CD4-positive, alpha-beta T cell (primary cell): ENCODE results near the gene ZCWPW1. TPM values are rescaled to one million over a fixed set of nuclear protein-coding genes. Genes with fewer than 3 reads are reported as not detected.
"Not testable (repeated sequence)": the region's sequence is repeated elsewhere in the genome, so short reads cannot be mapped to it uniquely, and the experiment has no call there.

ENCODE experiments used
- ATAC-seq: fragments of 200-7000 bp; cut with Tn5 transposase; one replicate; pipeline ENCODE4 v1.10.0; 2022; ENCODE audit warnings: mild to moderate bottlenecking; ENCODE audit not compliant: poor library complexity
- CTCF ChIA-PET: fragments of 350-600 bp; sonication (Branson Sonifier 250); formaldehyde crosslinking; loops from one replicate; lab custom pipeline; 2021; ENCODE audit warnings: antibody characterized with exemption, inconsistent platforms; lab: Charles Lee
- POLR2A ChIA-PET: fragments of 350-600 bp; sonication (Branson Sonifier 250); formaldehyde crosslinking; loops from one replicate; lab custom pipeline; 2021; ENCODE audit warnings: antibody characterized with exemption, inconsistent platforms; lab: Charles Lee
- DNase-seq, 14 experiments: peaks; one replicate each; pipeline ENCODE4 v3.0.0-alpha.2; 2013 to 2020; ENCODE audit warnings: mixed read lengths in 2 of 14
- H3K27ac ChIP-seq, 2 donors: one replicate each; pipeline versions ENCODE4 v1.5.1 to v1.7.0; 2013; ENCODE audit warnings: low read length in 2 of 2, low read depth in 1 of 2, mild to moderate bottlenecking in 1 of 2
- H3K27me3 ChIP-seq, 2 experiments: 1 replicate in 1 of 2; 2 replicates in 1 of 2; pipeline versions ENCODE4 v1.6.1 to v1.7.0; 2013; ENCODE audit warnings: low read length in 2 of 2, control low read depth in 1 of 2, mild to moderate bottlenecking in 1 of 2, moderate library complexity in 1 of 2; ENCODE audit not compliant: insufficient read depth in 2 of 2, control insufficient read depth in 1 of 2
- H3K36me3 ChIP-seq: one replicate; pipeline ENCODE4 v1.6.1; 2013; ENCODE audit warnings: low read length, control low read depth; ENCODE audit not compliant: insufficient read depth
- H3K4me1 ChIP-seq: one replicate; pipeline ENCODE4 v1.6.1; 2013; ENCODE audit warnings: low read length, control low read depth; ENCODE audit not compliant: insufficient read depth
- H3K4me3 ChIP-seq: one replicate; pipeline ENCODE4 v1.5.1; 2013; ENCODE audit warnings: mild to moderate bottlenecking, low read length, moderate library complexity
- H3K9me3 ChIP-seq, 2 experiments: 1 replicate in 1 of 2; 2 replicates in 1 of 2; pipeline versions ENCODE4 v1.6.1 to v1.7.0; 2013; ENCODE audit warnings: low read length in 2 of 2, mild to moderate bottlenecking in 2 of 2, control low read depth in 1 of 2, moderate library complexity in 1 of 2; ENCODE audit not compliant: control insufficient read depth in 1 of 2, insufficient read depth in 1 of 2
- H3K27ac Mint-ChIP-seq: one replicate; pipeline ENCODE4 v1.8.0; 2020; ENCODE audit warnings: mixed read lengths
- H3K27me3 Mint-ChIP-seq: one replicate; pipeline ENCODE4 v1.8.0; 2021; ENCODE audit warnings: mixed read lengths
- H3K36me3 Mint-ChIP-seq: one replicate; pipeline ENCODE4 v1.8.0; 2021; ENCODE audit warnings: low read depth, mixed read lengths
- H3K4me1 Mint-ChIP-seq: one replicate; pipeline ENCODE4 v1.8.0; 2021; ENCODE audit warnings: low read depth, mixed read lengths
- H3K4me3 Mint-ChIP-seq: one replicate; pipeline ENCODE4 v1.8.0; 2020; ENCODE audit warnings: mild to moderate bottlenecking, mixed read lengths
- H3K9me3 Mint-ChIP-seq: one replicate; pipeline ENCODE4 v1.8.0; 2020; ENCODE audit warnings: mixed read lengths
- intact Hi-C, 2 experiments: fragments of 100-400 bp; cut with DNase I in 1 of 2; cut with micrococcal nuclease in 1 of 2; formaldehyde crosslinking; loops; one replicate each; pipeline versions ENCODE4 v1.15.1 to v1.9.0; 2023 to 2025; cut with DNase I, micrococcal nuclease
- total RNA-seq, 174 experiments: library from RNA in 2 of 174; stranded (reverse) in 2 of 174; gene quantifications; one replicate each; pipeline ENCODE4 v1.2.3 and lab custom pipeline; 2021 to 2026
- TF ChIP-seq, protein P1 (sequence below): fragments of 200-600 bp; IDR thresholded peaks from one replicate; pipeline ENCODE4 v1.8.0; 2022; ENCODE audit warnings: antibody characterized with exemption, mild to moderate bottlenecking

Gene ZCWPW1
- total RNA-seq, 2 experiments from 2014 or later: 4.4 to 6.5 TPM

DNA sequence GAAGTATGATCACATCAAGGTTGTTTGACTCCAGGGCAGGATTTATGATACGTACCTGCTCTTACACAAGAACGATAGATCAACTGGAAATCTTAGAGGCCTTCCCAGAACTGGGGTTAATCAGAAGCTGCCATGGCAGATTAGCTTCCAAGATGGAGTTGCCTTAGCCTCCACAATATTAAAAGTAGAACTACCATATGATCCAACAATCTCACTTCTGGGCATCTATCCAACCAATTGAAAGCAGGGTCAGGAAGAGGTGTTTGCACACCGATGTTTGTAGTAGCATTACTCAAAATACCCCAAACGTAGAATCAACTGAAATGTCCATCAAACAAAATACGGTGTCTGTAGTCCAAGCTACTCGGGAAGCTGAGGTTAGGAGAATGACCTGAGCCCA is 64.0 kb downstream of the ZCWPW1 start:
- Mint-ChIP-seq H3K9me3 (no peaks in the 10 kb centered on the region), H3K36me3 (peaks cover 62% of the 10 kb centered on the region), H3K4me1 (peaks cover 17% of the 10 kb centered on the region), H3K27me3 (no peaks in the 10 kb centered on the region), H3K4me3 (no peak overlapping the region), H3K27ac (peak overlapping the region; percentile 47)
- H3K9me3 ChIP-seq: no peaks in the 10 kb centered on the region
- no peak overlapping the region for H3K4me3 ChIP-seq
- no peaks in the 10 kb centered on the region for H3K27me3 ChIP-seq
- H3K36me3 ChIP-seq: peaks cover 25% of the 10 kb centered on the region
- TF ChIP-seq, protein P1, sequence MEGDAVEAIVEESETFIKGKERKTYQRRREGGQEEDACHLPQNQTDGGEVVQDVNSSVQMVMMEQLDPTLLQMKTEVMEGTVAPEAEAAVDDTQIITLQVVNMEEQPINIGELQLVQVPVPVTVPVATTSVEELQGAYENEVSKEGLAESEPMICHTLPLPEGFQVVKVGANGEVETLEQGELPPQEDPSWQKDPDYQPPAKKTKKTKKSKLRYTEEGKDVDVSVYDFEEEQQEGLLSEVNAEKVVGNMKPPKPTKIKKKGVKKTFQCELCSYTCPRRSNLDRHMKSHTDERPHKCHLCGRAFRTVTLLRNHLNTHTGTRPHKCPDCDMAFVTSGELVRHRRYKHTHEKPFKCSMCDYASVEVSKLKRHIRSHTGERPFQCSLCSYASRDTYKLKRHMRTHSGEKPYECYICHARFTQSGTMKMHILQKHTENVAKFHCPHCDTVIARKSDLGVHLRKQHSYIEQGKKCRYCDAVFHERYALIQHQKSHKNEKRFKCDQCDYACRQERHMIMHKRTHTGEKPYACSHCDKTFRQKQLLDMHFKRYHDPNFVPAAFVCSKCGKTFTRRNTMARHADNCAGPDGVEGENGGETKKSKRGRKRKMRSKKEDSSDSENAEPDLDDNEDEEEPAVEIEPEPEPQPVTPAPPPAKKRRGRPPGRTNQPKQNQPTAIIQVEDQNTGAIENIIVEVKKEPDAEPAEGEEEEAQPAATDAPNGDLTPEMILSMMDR: no peak
- no peak for DNase-seq
- no peak overlapping the region for H3K27ac ChIP-seq
- peaks cover 18% of the 10 kb centered on the region for H3K4me1 ChIP-seq
- no peak for ATAC-seq
- ChIA-PET POLR2A (no interaction called here), CTCF (no interaction called here)
- intact Hi-C loops: no loop called here

DNA sequence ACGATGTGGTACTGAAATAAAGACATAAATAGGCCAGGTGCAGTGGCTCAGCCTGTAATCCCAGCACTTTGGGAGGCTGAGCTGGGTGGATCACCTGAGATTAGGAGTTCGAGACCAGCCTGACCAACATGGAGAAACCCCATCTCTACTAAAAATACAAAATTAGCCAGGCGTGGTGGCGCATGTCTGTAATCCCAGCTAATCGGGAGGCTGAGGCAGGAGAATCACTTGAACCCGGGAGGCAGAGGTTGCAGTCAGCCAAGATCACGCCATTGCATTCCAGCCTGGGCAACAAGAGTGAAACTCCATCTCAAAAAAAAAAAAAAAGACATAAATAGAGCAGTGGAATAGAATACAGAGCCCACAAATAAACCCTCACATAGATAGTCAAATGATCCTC is 64.7 kb downstream of the ZCWPW1 start:
- DNase-seq, CTCF ChIA-PET, H3K27me3 ChIP-seq, ATAC-seq, H3K9me3 ChIP-seq, H3K9me3 Mint-ChIP-seq, H3K4me3 Mint-ChIP-seq, POLR2A ChIA-PET, H3K4me3 ChIP-seq, H3K27me3 Mint-ChIP-seq, intact Hi-C loops, H3K27ac ChIP-seq: not testable (repeated sequence)
- H3K27ac Mint-ChIP-seq: peak overlapping the region; percentile 47
- Histone ChIP-seq H3K36me3 (peaks cover 32% of the 10 kb centered on the region), H3K4me1 (peaks cover 18% of the 10 kb centered on the region)
- H3K36me3 Mint-ChIP-seq: peaks cover 68% of the 10 kb centered on the region
- peaks cover 14% of the 10 kb centered on the region for H3K4me1 Mint-ChIP-seq

DNA sequence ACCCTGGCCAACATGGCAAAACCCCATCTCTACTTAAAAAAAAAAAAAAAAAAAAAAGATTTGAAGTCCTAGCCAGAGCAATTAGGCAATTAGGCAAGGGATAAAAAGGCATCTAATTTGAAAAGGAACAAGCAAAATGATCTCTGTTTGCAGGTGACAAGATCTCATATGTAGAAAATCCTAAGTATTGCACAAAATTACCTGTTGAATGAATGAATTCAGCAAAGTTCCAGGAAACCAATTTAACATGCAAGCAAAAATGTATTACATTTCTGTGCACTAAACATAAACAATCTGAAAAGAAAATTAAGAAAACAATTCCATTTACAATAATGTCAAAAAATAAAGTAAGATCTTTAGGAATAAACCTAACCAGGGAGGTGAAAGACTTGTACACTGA is 65.4 kb downstream of the ZCWPW1 start:
- Mint-ChIP-seq H3K9me3 (no peaks in the 10 kb centered on the region), H3K27me3 (no peaks in the 10 kb centered on the region), H3K4me3 (no peak overlapping the region), H3K27ac (peak overlapping the region; percentile 39), H3K4me1 (peaks cover 9% of the 10 kb centered on the region), H3K36me3 (peaks cover 72% of the 10 kb centered on the region)
- no peaks in the 10 kb centered on the region for H3K27me3 ChIP-seq
- DNase-seq (no peak), ATAC-seq (no peak)
- intact Hi-C loops: no loop called here
- H3K4me1 ChIP-seq: peaks cover 18% of the 10 kb centered on the region
- H3K36me3 ChIP-seq: peaks cover 39% of the 10 kb centered on the region
- TF ChIP-seq, protein P1: no peak
- POLR2A ChIA-PET: no interaction called here
- no peak overlapping the region for H3K4me3 ChIP-seq
- no peak overlapping the region for H3K27ac ChIP-seq
- CTCF ChIA-PET: no interaction called here
- no peaks in the 10 kb centered on the region for H3K9me3 ChIP-seq

DNA sequence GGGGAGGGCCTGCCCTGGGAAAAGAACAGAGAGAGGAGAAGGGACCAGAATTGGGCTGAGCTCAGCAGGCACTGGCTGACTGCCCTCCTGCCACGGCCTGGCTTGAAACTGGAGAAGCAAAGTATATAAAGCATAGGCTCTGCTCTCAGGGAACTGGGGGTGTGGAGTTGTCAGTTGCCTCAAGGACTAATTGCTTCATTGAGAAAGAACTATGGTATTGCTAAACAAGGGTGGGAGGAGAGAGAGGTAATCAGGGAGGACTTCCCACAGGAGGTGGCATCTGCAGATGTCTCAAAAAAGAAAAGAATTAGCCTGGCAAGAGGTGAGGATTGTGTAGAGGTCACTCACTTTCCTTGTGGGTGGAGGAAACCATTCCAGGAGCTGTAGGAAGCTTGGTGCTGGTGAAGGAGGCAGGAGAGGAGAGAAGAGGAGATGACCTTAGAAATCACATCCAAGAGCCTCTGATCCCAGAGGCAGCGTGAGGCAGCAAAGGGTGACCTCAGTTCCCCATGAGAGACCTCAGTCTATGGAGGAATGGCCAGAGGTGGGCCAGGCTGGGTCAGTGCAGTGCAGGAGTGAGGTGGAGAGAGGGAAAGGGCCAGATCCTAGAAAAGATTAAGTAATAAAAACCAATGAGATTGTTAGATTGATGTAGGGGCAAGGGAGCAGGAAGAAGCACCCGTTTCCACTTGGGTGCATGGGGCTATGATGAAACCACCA is 68.2 kb downstream of the ZCWPW1 start:
- Mint-ChIP-seq H3K4me1 (no peaks in the 10 kb centered on the region), H3K9me3 (no peaks in the 10 kb centered on the region), H3K4me3 (no peak overlapping the region), H3K36me3 (peaks cover 79% of the 10 kb centered on the region), H3K27me3 (no peaks in the 10 kb centered on the region), H3K27ac (peak overlapping the region; percentile 58)
- Histone ChIP-seq H3K9me3 (no peaks in the 10 kb centered on the region), H3K36me3 (peaks cover 66% of the 10 kb centered on the region), H3K4me1 (peaks cover under 1% of the 10 kb centered on the region), H3K27ac (no peak overlapping the region), H3K27me3 (no peaks in the 10 kb centered on the region), H3K4me3 (no peak overlapping the region)
- ATAC-seq: no peak
- intact Hi-C loops: no loop called here
- ChIA-PET POLR2A (no interaction called here), CTCF (no interaction called here)
- TF ChIP-seq, protein P1: no peak
- no peak for DNase-seq
